GM18505 (cell line): ENCODE data around the gene SLC17A7.

Experiments used
- ATAC-seq: cut with Tn5 transposase; IDR thresholded peaks from one replicate; pipeline ENCODE4 v1.9.1; 2021; ENCODE audit not compliant: unreplicated experiment
- POLR2A ChIP-seq: IDR thresholded peaks from 4 replicates; pipeline ENCODE4 v1.6.1; 2011; ENCODE audit warnings: borderline replicate concordance; ENCODE audit not compliant: insufficient read depth, insufficient read length; ENCODE audit errors: extremely low read depth

Gene SLC17A7

DNA sequence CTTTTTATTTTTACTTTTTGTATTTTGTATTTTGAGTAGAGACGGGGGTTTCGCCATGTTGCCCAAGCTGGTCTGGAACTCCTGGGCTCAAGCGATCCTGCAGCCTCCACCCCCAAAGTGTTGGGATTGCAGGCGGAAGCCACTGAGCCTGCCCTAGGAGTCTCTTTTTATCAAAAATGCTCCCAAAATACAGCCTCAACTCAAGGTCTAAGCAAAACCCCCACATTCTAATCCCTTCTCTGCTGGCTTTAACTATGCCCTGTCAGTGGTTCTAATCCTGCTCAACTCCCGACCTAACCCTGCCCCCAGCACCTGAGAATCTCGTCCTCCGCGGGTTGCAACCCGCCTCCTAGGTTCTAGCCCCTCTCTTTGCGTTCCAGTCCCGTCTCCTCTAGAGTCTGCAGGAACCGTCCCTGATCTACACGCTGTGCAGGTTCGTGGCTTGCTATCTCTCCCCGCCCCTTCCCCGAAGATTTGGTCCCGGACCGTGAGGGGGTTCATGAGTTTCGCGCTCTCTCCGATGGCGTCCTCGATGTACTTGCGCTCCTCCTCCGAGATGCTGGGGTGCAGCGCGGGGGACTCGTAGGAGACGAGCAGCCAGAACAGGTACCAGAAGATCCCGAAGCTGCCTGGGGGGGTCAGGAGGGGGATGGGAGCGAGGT, 8.0 kb downstream of the SLC17A7 start:
- TF ChIP-seq POLR2A = no peak
- ATAC-seq = no peak

DNA sequence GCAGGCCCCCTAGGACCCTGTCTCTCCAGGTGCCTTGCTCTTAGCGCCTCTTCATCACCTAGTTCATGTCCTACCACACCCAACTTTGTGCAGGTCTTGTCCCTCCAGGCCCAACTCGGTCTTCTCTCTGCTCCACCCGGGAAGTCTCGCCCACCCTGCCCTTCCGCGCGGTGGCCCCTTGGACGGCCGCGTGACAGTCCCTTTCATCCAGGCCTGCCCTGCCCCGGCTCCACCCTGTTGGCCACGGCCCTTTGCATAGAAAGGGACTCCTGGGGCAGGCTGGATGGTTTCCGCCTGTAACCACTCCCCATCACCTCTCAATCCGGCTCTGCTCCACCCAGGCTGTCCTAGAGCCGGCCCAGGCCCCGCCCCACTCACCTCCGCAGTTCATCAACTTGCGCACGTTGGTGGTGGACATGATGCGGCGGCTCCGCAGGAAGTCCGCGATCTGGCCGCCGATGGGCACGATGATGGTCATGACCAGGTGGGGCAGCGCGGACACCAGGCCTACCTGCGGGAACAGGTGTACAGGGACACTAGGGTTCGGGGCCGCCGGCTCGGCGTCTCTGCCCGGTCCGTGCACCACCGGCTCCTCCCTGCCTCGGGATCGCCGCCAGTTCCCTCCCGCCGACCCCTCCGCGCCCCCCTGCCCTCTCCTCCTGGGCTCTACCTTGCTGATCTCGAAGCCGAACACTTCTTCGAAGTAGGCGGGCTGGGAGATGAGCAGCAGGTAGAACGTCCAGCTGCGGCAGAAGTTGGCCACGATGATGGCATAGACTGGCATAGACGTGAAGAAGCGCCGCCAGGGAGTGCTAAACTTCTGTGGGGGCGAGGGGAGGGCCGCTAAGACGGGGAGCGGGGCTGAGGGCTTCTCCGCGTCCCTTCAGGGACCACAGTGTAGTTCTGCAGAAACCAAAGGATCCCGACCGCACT, 8.9 kb downstream of the SLC17A7 start:
- ATAC-seq = no peak
- no peak for TF ChIP-seq POLR2A

DNA sequence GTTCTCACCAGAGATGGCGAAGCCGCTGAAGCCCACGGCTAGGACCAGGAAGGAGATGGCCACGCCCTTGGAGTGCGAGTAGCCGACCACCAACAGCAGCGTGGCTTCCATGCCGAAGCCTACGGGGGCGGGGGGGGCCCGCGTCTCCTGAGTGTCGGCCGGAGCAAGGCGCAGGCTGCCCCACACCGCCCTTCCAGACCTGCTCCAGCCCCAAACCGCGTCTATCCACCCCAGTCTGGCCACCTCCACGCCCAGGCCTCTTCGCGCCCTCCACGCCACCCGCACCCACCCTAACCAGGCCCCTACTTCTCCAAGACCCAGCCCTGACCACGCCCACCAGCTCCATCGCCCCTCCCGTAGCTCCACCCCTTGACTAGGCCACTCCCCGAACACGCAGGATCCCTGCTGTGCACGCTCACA, 10.0 kb downstream of the SLC17A7 start:
- no peak for ATAC-seq
- no peak for TF ChIP-seq POLR2A

- no peak for TF ChIP-seq POLR2A
- ATAC-seq = no peak
Observed at GRCh38 chr19:49430678-49431329, 10.5 kb downstream of the SLC17A7 start.

GRCh38 chr19:49430172-49430677, 11.1 kb downstream of the SLC17A7 start:
- ATAC-seq = no peak
- TF ChIP-seq POLR2A = no peak

GRCh38 chr19:49428547-49429451, 12.5 kb downstream of the SLC17A7 start:
- ATAC-seq = no peak
- no peak for TF ChIP-seq POLR2A

GRCh38 chr19:49427855-49428546, 13.3 kb downstream of the SLC17A7 start:
- TF ChIP-seq POLR2A = no peak
- no peak for ATAC-seq

- ATAC-seq = no peak
- no peak for TF ChIP-seq POLR2A
Observed at GRCh38 chr19:49427339-49427738, 14.0 kb downstream of the SLC17A7 start.

DNA sequence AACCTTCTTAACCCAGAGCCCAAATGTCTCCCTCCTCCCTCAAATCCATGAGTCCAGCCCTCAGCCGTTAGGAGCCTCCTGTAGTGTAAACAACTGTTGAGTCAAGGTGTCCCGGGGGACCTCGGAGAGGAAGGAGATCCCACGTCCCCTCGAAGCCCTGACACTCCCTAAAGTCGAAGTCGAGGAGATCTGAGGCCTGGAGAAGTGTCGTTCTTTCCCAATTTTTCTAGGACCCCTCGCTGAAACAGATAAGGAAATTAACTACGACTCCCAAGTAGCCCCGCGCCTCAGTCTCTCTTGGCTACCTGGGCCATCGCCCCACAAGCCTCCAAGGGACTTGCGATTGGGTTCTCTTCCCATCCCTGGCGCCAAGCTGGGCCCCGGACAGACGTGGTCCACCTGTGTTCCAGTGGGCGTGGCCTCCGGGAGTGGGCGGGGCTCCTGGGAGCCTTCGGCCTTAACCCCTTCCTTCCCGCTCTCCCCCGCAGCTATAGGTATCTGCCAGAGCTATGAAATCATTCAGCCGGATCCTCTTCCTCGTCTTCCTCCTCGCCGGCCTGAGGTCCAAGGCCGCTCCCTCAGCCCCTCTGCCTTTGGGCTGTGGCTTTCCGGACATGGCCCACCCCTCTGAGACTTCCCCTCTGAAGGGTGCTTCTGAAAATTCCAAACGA, 15.3 kb downstream of the SLC17A7 start:
- ATAC-seq = no peak
- TF ChIP-seq POLR2A = no peak

- no peak for TF ChIP-seq POLR2A
- ATAC-seq = no peak
Observed at GRCh38 chr19:49425178-49425577, 16.1 kb downstream of the SLC17A7 start, which contains the start of gene GFY. Gene GFY (plus strand): TSS chr19:49425388. CDS start chr19:49426431, 1,043 bp downstream.

DNA sequence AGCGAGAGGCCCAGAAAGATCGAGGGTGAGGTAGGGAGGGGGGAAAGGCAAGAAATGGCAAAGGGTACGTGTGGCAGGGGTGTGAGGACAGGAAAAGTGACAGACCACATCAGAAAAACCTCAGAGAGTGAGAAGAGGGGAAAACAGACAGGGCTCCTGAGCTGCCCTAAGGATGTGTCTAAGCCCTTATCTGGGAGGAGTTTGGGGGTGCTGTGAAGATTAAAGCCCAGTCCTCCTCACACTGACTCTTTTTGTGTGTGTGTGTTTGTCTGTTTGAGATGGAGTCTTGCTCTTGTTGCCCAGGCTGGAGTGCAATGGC, 17.4 kb downstream of the SLC17A7 start:
- no peak for TF ChIP-seq POLR2A
- ATAC-seq = no peak
